ENCODE results near the gene TCP11L1.

TCP11L1 gene

DNA sequence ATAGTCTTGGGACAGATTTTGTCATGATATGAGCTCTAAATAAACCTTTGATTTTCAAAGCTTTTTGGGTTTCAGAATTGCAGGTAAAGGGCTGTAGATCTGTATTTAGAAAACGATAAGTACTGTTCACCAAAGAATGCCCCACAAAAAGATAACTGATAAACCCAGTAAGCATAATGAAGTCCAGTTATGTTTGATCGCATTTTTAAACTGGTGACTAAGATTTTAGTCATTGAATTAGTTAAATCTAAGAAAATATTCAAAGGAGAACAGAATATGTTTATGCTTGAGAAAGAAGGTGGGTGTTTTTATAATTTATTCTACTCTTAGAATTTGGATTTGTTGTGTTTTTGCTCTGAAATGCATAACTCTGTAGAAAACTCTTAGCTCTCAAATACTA is 12.1 kb upstream of the TCP11L1 start (continued):
- TF ChIP-seq AEBP2 (tag by site-specific recombination; IDR thresholded peaks at IDR 0.05; ENCODE audit: borderline replicate concordance) (no peak), EGR2 (tag by site-specific recombination; IDR thresholded peaks at IDR 0.05; ENCODE audit: low read depth) (no peak), ZNF629 (tag by site-specific recombination; IDR thresholded peaks at IDR 0.05) (no peak), ZNF626 (tag by site-specific recombination; IDR thresholded peaks at IDR 0.05) (no peak), ZNF670 (tag by site-specific recombination; IDR thresholded peaks at IDR 0.05; ENCODE audit: low read depth) (no peak)

- Histone ChIP-seq H3K36me3 (ENCODE audit: control insufficient read depth in 2 of 2, insufficient read depth in 1 of 2, low read length in 2 of 2) (peaks cover 4 to 21% of the 10 kb centered on the region in 2 experiments; a peak in 2 of 3 replicates), H3K4me1 (ENCODE audit: control insufficient read depth, insufficient read depth, low read length) (no peaks in the 10 kb centered on the region), H3K9me3 (ENCODE audit: control insufficient read depth, insufficient read depth, low read depth, low read length) (no peaks in the 10 kb centered on the region), H3K4me3 (ENCODE audit: low read depth, low read length) (no peak overlapping the region), H3K27ac (ENCODE audit: extremely low read depth, low read depth, low read length) (no peak overlapping the region)
- ChIA-PET CTCF (interaction anchor here (0.6 to 1.2 kb wide), 2 partner anchors 13 to 135 kb away, joined by 3 read pairs; no protein-coding TSS in a partner anchor), POLR2A (interaction anchor here (1.6 kb wide), 1 partner anchor 12 kb away, joined by 6 read pairs; the partner anchor contains the start of gene DEPDC7)
- TF ChIP-seq INSM2 (tag by site-specific recombination; IDR thresholded peaks at IDR 0.05) (no peak), MYNN (tag by site-specific recombination; IDR thresholded peaks at IDR 0.05; ENCODE audit: borderline replicate concordance) (no peak), ZNF423 (tag by site-specific recombination; IDR thresholded peaks at IDR 0.05) (no peak), ZNF140 (tag by site-specific recombination; IDR thresholded peaks at IDR 0.05) (no peak), REST (tag by site-specific recombination; IDR thresholded peaks at IDR 0.05) (no peak), ZNF292 (tag by site-specific recombination; IDR thresholded peaks at IDR 0.05; ENCODE audit: borderline replicate concordance, low read depth) (no peak), ZNF747 (tag by site-specific recombination; IDR thresholded peaks at IDR 0.05) (no peak), ZFP3 (tag by site-specific recombination; IDR thresholded peaks at IDR 0.05; ENCODE audit: low read depth) (no peak), SP2 (tag by site-specific recombination; IDR thresholded peaks at IDR 0.05) (no peak), ZNF311 (tag by site-specific recombination; IDR thresholded peaks at IDR 0.05; ENCODE audit: borderline replicate concordance) (no peak), ZBTB1 (tag by site-specific recombination; IDR thresholded peaks at IDR 0.05) (no peak), ZNF701 (tag by site-specific recombination; IDR thresholded peaks at IDR 0.05) (no peak), KLF17 (tag by site-specific recombination; IDR thresholded peaks at IDR 0.05) (no peak), ZNF639 (tag by site-specific recombination; IDR thresholded peaks at IDR 0.05) (no peak), ZNF114 (tag by site-specific recombination; IDR thresholded peaks at IDR 0.05) (no peak), ZNF221 (tag by site-specific recombination; IDR thresholded peaks at IDR 0.05; ENCODE audit: borderline replicate concordance) (no peak), ZNF350 (tag by site-specific recombination; IDR thresholded peaks at IDR 0.05) (no peak)
- TF ChIP-seq, protein P1, sequence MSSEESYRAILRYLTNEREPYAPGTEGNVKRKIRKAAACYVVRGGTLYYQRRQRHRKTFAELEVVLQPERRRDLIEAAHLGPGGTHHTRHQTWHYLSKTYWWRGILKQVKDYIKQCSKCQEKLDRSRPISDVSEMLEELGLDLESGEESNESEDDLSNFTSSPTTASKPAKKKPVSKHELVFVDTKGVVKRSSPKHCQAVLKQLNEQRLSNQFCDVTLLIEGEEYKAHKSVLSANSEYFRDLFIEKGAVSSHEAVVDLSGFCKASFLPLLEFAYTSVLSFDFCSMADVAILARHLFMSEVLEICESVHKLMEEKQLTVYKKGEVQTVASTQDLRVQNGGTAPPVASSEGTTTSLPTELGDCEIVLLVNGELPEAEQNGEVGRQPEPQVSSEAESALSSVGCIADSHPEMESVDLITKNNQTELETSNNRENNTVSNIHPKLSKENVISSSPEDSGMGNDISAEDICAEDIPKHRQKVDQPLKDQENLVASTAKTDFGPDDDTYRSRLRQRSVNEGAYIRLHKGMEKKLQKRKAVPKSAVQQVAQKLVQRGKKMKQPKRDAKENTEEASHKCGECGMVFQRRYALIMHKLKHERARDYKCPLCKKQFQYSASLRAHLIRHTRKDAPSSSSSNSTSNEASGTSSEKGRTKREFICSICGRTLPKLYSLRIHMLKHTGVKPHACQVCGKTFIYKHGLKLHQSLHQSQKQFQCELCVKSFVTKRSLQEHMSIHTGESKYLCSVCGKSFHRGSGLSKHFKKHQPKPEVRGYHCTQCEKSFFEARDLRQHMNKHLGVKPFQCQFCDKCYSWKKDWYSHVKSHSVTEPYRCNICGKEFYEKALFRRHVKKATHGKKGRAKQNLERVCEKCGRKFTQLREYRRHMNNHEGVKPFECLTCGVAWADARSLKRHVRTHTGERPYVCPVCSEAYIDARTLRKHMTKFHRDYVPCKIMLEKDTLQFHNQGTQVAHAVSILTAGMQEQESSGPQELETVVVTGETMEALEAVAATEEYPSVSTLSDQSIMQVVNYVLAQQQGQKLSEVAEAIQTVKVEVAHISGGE (tag by site-specific recombination; conservative IDR thresholded peaks at IDR 0.05; ENCODE audit: low read depth) = no peak
Measured at GRCh38 chr11:33027846-33028536, 11.4 kb upstream of the TCP11L1 start.
